ENCODE measurements around the gene CACHD1.

DNA sequence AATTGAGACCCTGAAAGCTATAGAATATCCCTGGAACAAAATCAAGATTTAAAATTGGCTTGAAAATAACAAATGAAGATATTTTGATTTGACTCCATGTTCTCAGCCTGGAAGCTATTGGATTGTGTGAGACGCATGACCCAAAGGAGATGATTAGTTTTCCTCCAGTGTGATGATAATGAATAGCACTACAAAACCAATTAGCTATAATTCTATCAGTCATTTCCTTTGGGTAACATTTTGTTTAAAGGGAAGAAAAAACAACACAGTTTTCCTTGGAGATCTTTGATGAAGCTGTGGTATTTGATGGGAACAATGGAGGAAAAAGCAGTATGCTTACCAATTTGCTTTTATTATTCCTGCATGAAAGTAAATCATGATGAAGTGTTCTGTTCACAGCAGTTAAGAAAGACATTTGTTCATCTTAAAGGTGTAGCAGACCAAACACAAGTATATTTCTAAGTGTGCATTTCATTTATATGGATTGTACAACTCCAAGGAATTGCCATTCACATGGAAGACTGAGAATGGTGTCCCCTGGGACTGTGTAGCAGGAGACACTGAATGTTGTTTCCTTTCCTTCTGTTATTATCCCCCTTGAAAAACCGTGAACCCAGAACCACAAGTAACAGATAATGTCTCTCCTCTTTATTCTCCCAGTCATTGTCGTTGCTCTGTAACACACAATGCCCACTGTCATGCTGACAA is 111.4 kb downstream of the CACHD1 start:
- no peak for TF ChIP-seq CTCF (conservative IDR thresholded peaks at IDR 0.05; ENCODE audit: low read length)
- no peak for TF ChIP-seq EZH2phosphoT487 (IDR thresholded peaks at IDR 0.05; ENCODE audit: borderline replicate concordance, low read depth, low read length)
